HUES48 (cell line): ENCODE results near the gene PARP9.
A peak's percentile ranks its signal among the peaks of the same experiment; 100 is the strongest.

Source experiments
- H3K27ac ChIP-seq: one replicate; pipeline ENCODE4 v1.7.0; 2013; ENCODE audit warnings: low read depth, low read length, inconsistent platforms
- H3K27me3 ChIP-seq: 2 replicates; pipeline ENCODE4 v1.6.1; 2013; ENCODE audit warnings: mild to moderate bottlenecking, low read length; ENCODE audit not compliant: control insufficient read depth, insufficient read depth
- H3K36me3 ChIP-seq: 2 replicates; pipeline ENCODE4 v1.6.1; 2013; ENCODE audit warnings: low read length; ENCODE audit not compliant: control insufficient read depth, insufficient read depth
- H3K4me1 ChIP-seq: 2 replicates; pipeline ENCODE4 v1.6.1; 2013; ENCODE audit warnings: mild to moderate bottlenecking, low read length; ENCODE audit not compliant: control insufficient read depth, insufficient read depth
- H3K4me3 ChIP-seq: 2 replicates; pipeline ENCODE4 v1.5.1; 2013; ENCODE audit warnings: mild to moderate bottlenecking, low read depth, low read length
- H3K9ac ChIP-seq: 2 replicates; pipeline ENCODE4 v1.6.1; 2013; ENCODE audit warnings: mild to moderate bottlenecking, low read depth, low read length, moderate library complexity
- H3K9me3 ChIP-seq: 2 replicates; pipeline ENCODE4 v1.6.1; 2013; ENCODE audit warnings: low read length; ENCODE audit not compliant: control insufficient read depth, insufficient read depth

Gene PARP9

DNA sequence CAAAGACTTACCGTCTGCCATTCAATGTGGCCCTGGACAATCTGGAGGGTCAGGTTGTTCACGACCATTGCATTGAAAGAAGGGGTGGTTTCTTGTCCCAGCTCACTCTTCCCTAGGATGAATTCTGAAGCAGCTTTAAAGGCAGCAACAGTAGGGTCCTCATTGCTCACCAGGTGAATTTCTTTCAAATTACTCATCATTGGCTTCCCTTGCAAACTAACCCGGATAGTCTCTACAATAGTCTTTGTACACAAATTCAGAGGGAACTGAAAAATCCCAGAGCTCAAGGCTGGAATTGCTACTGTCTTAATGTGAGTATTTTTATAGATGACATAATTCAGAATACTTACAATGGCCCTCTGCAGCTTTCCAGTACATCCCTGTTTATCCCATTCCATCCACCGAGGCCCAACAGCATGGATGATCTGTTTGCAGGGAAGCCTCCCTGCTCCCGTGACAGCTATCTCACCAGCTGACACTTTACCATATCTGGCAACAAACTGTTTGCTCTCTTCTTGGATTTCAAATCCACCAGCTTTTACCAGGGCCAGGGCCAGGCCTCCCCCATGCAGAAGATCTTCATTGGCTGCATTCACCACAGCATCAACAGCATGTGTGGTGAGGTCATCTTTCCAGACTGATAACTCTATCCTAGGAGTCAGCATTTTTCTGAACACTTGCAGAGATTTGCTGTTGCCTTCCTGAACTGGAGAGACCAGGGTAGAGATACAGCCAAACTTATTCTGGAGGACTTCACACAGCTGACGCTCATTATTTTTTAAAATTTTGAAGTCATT, 8.6 kb downstream of the PARP9 start:
- Histone ChIP-seq H3K36me3 (no peaks in the 10 kb centered on the region), H3K4me1 (peaks cover 20% of the 10 kb centered on the region), H3K4me3 (no peak overlapping the region), H3K27me3 (no peaks in the 10 kb centered on the region), H3K9me3 (no peaks in the 10 kb centered on the region), H3K27ac (peak overlapping the region; percentile 30), H3K9ac (no peak overlapping the region)

DNA sequence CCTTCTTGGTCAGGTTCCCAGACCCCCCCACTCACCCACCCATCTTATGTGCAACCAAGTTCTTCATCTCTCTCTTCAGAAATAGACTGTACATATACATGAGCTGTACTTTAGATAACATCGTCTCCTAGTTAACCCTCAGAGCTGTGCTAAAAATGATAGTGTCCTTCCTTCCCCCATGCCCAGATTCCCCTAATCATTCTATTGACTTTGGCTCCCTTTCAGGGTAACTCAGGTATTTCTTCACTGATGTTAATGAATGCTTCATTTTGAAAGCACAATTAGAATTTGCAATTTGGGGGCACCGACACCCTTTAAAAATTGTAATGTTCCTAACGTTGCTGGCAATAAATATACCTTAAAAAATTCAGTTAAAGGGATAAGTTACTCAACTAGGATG, 10.9 kb downstream of the PARP9 start:
- H3K36me3 ChIP-seq = no peaks in the 10 kb centered on the region
- H3K27me3 ChIP-seq = no peaks in the 10 kb centered on the region
- H3K27ac ChIP-seq = no peak overlapping the region
- H3K9ac ChIP-seq = no peak overlapping the region
- no peaks in the 10 kb centered on the region for H3K9me3 ChIP-seq
- H3K4me3 ChIP-seq = no peak overlapping the region
- peaks cover 11% of the 10 kb centered on the region for H3K4me1 ChIP-seq

DNA sequence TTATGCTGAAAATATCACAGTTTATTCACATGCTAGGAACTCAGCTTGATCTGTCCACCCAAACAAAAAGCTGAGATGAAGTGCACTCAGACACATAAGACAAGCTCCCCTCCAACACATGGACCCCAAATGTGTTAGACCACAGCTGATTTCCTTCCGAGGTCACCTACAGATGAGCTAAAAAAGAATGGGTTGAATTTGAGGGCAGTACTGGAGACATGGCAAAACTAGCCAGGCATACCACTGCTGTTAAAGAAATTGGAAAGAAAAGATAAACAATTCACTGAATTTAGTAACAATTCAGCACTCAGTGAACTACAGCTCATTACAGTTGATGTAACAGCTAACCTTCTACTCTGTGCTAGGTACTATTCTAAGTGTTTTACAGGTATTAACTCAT, 15.5 kb downstream of the PARP9 start:
- H3K9ac ChIP-seq = no peak overlapping the region
- no peaks in the 10 kb centered on the region for H3K36me3 ChIP-seq
- H3K9me3 ChIP-seq = no peaks in the 10 kb centered on the region
- H3K4me1 ChIP-seq = peaks cover 6% of the 10 kb centered on the region
- H3K27me3 ChIP-seq = no peaks in the 10 kb centered on the region
- no peak overlapping the region for H3K4me3 ChIP-seq
- no peak overlapping the region for H3K27ac ChIP-seq

DNA sequence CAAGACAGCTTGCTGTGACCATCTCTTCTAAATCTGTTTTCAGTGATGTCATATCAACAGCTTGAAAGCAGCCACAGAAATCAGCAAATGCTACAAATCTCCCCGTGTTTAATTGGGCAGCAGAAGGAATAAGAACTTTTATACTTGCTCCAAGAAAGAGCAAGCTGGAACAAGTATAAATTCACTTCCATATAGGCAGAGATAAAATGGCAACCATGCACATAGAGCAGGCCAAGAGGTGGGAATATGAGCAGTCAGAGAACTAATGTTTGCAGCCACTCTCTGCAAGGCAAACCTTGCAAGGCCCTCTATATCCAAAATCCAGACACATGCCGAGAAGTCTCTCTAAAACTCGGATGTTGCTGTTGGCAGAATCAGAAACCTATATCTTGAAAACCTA, 16.0 kb downstream of the PARP9 start:
- H3K9me3 ChIP-seq = no peaks in the 10 kb centered on the region
- H3K4me3 ChIP-seq = no peak overlapping the region
- no peaks in the 10 kb centered on the region for H3K36me3 ChIP-seq
- no peaks in the 10 kb centered on the region for H3K27me3 ChIP-seq
- no peak overlapping the region for H3K27ac ChIP-seq
- no peak overlapping the region for H3K9ac ChIP-seq
- H3K4me1 ChIP-seq = peaks cover 2% of the 10 kb centered on the region; the same call in 1 of the 2 replicates

DNA sequence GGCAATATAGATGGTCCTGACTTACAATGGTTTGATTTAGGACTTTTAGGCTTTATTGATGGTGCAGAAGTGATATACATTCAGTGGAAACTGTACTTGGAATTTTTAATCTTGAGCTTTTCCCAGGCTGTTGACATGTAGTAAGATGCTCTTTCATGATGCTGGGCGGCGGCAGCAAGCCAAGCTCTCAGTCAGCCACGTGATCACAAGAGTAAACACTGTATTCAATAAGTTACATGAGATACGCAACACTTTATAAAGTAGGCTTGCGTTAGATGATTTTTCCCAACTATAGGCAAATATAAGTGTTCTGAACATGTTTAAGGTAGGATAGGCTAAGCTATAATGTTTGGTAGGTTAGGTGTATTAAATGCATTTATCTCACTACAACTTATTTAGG, 17.9 kb downstream of the PARP9 start:
- Histone ChIP-seq H3K4me1 (no peaks in the 10 kb centered on the region), H3K4me3 (no peak overlapping the region), H3K9me3 (no peaks in the 10 kb centered on the region), H3K9ac (no peak overlapping the region), H3K27ac (no peak overlapping the region), H3K36me3 (no peaks in the 10 kb centered on the region), H3K27me3 (no peaks in the 10 kb centered on the region)

DNA sequence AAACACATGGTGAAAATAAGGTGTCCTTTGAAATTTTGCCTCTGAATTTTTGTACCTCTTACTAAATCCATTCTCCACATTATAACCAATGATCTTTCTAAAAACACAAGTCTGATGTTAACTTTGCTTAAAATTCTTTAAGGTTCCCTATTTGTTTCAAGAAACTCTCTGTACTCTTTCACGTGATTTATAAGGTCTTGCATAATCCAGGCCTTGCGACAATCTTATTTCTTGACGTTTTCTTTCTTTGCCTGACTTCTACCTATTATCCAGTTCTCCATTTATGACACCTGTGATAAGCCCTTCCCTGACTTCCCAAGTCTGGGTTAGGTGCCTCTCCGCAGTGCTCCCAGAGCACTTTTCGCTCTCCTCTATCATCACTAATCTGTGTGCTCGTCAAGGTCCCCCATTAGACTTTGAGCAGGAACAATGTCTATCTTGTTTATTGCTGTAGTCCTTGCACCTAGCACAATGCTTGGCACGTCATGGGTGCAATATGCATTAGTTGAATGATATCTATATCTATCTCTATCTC, 25.1 kb downstream of the PARP9 start:
- Histone ChIP-seq H3K27me3 (no peaks in the 10 kb centered on the region), H3K36me3 (no peaks in the 10 kb centered on the region), H3K9me3 (no peaks in the 10 kb centered on the region), H3K9ac (no peak overlapping the region), H3K27ac (no peak overlapping the region), H3K4me1 (peaks cover 26% of the 10 kb centered on the region), H3K4me3 (no peak overlapping the region)

DNA sequence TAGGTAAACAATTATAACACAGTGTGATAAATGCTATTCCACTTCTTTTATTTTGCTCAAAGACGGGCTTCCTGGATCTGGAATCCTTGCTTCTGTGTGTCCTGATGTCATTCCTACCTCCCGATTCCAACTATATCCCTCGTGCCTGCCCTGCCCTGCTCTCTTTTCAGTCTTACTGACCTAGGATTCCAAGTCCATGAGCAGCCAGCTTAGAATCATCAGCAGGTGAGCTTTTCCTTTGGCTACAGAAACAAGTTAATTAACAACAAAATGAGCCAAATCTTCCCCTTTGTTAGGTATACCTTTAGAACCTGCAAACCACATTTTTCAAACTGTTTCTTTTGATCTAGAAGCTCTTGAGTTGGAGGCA, 27.5 kb downstream of the PARP9 start:
- H3K4me3 ChIP-seq = peak overlapping the region; percentile 17; the same call in 1 of the 2 replicates

DNA sequence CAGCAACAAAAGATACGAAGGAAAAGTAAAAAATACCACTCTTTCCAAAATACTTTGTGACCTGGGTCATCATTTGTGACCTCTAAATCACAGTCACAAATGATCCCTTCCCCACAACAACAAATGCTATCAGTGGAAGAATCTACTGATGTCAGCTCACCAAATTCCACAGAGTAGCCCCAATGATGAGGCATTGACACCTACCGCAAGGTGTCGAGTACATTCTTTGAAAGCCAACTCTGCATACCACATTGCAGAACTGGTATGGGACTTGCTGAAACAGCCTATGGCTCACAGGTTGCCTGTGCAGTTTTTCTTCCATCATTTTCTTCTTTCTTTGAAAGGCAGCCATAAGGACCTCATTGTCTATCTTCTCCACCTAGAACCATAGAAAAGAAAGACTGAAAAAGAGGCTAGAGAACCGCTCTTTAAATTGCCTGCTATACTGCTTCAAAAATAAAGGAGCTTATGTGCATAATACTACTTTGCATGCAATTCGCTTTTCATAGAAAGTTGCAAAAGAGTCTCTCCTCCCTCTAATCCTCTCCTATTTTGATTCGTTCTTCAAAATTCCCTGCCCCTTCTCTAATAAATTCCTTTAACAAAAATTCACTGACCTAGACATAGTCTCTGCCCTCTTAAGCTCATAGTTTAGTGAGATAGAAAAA, 28.0 kb downstream of the PARP9 start:
- peaks cover 26% of the 10 kb centered on the region for H3K4me1 ChIP-seq
- H3K27me3 ChIP-seq = no peaks in the 10 kb centered on the region
- H3K36me3 ChIP-seq = no peaks in the 10 kb centered on the region
- H3K27ac ChIP-seq = peak overlapping the region; percentile 57
- H3K9me3 ChIP-seq = no peaks in the 10 kb centered on the region
- peak overlapping the region; percentile 24; the same call in 1 of the 2 replicates for H3K9ac ChIP-seq
- H3K4me3 ChIP-seq = 0 out of 2 replicates have a peak overlapping the region, but pooled peaks have one; percentile 17

More for the DNA sequence above, 27.5 kb downstream of the PARP9 start:
- H3K27ac ChIP-seq = peak overlapping the region; percentile 57
- H3K9ac ChIP-seq = peak overlapping the region; percentile 24; the same call in 1 of the 2 replicates
- H3K9me3 ChIP-seq = no peaks in the 10 kb centered on the region
- no peaks in the 10 kb centered on the region for H3K36me3 ChIP-seq
- H3K27me3 ChIP-seq = no peaks in the 10 kb centered on the region
- peaks cover 26% of the 10 kb centered on the region for H3K4me1 ChIP-seq

DNA sequence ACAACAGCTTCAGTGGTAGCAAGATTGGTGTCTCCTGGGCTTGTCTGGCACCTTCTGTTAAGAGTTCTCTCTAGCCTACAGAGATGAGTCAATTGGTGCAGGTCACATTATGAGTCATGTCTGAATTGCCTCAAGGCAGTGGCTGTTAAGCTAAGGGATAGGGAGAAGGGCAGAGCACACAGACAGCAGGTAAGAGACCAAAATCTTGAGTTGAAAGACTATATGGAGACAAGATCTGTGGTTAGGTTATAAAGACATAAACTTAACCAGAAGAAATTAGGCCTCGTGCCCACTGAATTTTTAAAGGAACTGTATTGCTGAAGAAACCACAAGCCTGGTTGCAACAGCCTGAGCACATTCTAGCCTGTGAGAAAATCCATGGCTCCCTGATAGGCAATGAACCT, 30.2 kb downstream of the PARP9 start:
- H3K9me3 ChIP-seq = no peaks in the 10 kb centered on the region
- H3K9ac ChIP-seq = no peak overlapping the region
- no peaks in the 10 kb centered on the region for H3K27me3 ChIP-seq
- no peaks in the 10 kb centered on the region for H3K36me3 ChIP-seq
- peaks cover 26% of the 10 kb centered on the region for H3K4me1 ChIP-seq
- H3K4me3 ChIP-seq = no peak overlapping the region
- peak overlapping the region; percentile 45 for H3K27ac ChIP-seq

DNA sequence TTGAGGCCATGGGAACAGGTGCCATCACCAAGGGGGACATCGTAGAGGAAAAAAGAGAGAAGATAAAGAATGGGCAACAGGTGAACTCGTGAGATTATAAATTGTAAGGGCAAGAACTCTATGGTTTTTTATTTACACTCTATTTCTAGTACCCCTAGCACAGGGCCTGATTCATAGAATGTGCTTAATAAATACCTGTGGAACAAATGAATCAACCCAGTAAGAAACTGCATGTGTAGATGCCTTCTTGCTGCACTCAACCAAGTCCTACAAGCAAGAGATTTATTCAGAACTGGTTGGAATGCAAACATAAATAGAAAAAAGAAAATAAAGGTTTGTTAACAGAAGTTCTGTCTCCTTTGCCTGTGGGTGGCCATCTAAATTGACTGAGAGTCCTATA, 30.6 kb downstream of the PARP9 start:
- Histone ChIP-seq H3K9me3 (no peaks in the 10 kb centered on the region), H3K4me3 (no peak overlapping the region), H3K4me1 (peaks cover 26% of the 10 kb centered on the region), H3K27ac (peak overlapping the region; percentile 45), H3K9ac (no peak overlapping the region), H3K36me3 (no peaks in the 10 kb centered on the region), H3K27me3 (no peaks in the 10 kb centered on the region)

DNA sequence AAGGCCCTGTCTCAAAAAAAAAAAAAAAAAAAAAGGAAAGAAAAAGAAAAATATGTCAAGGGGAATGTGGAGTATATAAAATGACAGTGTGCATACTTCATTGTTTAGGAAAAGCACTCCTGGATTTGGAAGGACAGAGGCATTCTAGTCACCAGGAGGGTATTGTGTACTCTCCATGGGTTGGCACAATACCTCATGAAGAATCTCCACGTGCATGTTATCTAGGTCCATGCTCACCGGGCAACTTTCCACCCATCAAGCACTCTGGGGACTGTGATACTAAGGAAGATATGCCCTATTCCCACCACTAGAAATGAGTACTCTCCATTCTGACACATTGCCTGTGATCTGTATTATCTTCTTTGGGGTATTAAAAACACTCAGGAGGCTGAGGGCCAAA, 33.9 kb downstream of the PARP9 start:
- Histone ChIP-seq H3K9me3 (no peaks in the 10 kb centered on the region), H3K36me3 (no peaks in the 10 kb centered on the region)

More for the DNA sequence above, 33.9 kb downstream of the PARP9 start:
- no peaks in the 10 kb centered on the region for H3K4me1 ChIP-seq
- H3K27me3 ChIP-seq = no peaks in the 10 kb centered on the region
- H3K4me3 ChIP-seq = no peak overlapping the region
- H3K27ac ChIP-seq = no peak overlapping the region
- no peak overlapping the region for H3K9ac ChIP-seq
